Placental epithelial cell (primary cell): Measurements from ENCODE around the gene TRAPPC8. TPM values are rescaled to one million over a fixed set of nuclear protein-coding genes. Genes with fewer than 3 reads are reported as not detected.

Source experiments
- small RNA-seq: library from RNA; depleted of rRNA; stranded (forward); fragments of <200 nt; gene quantifications from one replicate; pipeline ENCODE3, GENCODE V24; 2012
- total RNA-seq: library from RNA; depleted of rRNA; stranded (reverse); fragments of >200 nt; gene quantifications from 2 replicates; pipeline ENCODE4 v1.2.3, GENCODE V29; 2012

The TRAPPC8 gene, protein sequence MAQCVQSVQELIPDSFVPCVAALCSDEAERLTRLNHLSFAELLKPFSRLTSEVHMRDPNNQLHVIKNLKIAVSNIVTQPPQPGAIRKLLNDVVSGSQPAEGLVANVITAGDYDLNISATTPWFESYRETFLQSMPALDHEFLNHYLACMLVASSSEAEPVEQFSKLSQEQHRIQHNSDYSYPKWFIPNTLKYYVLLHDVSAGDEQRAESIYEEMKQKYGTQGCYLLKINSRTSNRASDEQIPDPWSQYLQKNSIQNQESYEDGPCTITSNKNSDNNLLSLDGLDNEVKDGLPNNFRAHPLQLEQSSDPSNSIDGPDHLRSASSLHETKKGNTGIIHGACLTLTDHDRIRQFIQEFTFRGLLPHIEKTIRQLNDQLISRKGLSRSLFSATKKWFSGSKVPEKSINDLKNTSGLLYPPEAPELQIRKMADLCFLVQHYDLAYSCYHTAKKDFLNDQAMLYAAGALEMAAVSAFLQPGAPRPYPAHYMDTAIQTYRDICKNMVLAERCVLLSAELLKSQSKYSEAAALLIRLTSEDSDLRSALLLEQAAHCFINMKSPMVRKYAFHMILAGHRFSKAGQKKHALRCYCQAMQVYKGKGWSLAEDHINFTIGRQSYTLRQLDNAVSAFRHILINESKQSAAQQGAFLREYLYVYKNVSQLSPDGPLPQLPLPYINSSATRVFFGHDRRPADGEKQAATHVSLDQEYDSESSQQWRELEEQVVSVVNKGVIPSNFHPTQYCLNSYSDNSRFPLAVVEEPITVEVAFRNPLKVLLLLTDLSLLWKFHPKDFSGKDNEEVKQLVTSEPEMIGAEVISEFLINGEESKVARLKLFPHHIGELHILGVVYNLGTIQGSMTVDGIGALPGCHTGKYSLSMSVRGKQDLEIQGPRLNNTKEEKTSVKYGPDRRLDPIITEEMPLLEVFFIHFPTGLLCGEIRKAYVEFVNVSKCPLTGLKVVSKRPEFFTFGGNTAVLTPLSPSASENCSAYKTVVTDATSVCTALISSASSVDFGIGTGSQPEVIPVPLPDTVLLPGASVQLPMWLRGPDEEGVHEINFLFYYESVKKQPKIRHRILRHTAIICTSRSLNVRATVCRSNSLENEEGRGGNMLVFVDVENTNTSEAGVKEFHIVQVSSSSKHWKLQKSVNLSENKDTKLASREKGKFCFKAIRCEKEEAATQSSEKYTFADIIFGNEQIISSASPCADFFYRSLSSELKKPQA (N-terminal part only)
- total RNA-seq = 38.5 and 47.8 TPM in 2 replicates

DNA sequence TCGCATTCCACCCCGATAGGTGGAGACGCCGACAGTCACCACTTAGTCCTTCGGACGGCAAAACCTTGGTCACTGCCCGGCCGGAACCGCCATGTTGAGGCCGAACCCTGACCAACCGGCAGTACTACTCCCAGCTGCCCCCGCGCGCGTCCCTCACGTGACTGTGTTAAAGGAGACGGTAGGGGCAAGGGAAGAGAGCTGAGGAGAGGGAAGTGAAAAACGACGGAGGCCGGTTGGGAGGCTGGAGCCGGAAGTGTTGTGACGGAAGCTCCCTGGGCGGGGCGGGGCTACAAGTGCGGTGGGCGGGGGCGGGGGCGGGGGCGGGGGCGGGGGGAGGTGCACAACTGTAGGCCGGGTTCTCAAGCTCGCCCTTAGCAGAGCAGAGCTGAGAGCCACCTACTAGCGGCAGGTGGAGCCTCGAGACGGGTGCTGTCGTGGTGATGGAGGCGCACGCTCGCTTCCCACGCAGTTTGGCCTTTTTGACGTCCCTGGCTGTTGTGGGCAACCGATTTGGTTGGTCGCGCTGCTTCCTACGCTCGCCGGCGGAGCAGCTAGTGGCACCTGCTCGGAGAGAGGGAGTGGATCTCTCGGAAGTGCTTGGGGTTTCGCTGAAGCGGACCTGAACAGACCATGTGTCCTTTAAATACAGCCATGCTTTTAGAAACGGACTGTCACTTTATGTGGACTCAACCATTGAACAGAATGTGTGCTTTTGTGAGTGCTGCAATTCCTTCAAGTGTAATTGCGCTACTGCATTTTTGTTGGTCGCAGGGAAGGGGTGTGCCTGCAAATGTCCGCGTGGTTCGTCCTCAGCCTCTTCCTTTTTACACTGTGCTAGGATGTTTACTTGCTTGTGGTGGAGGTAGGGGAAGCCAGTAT is at the start of gene TRAPPC8:
Gene TRAPPC8, minus strand, starts transcription at position 130 of the 879 bp plus-strand sequence. CDS start 364 bp downstream, outside the sequence.

Small RNA genes lying within 50 kb of the gene (small RNA-seq; reads per million reads assigned to genes)
- gene RNU6-1050P = not detected

Other genes starting within 250 kb of the TRAPPC8 start
- 0.39 TPM in 1 of 2 replicates, not detected in the other for gene SLC25A52, start 182.2 kb downstream of the TRAPPC8 start, total RNA-seq
- 0.43 and 0.79 TPM in 2 replicates for gene RNF125, start 75.7 kb upstream of the TRAPPC8 start, total RNA-seq
- 10.3 and 23.2 TPM in 2 replicates for gene RNF138, start 148.7 kb upstream of the TRAPPC8 start, total RNA-seq
- under 0.01 and 0.11 TPM in 2 replicates for gene MEP1B, start 246.9 kb upstream of the TRAPPC8 start, total RNA-seq